K562 (cell line): ENCODE measurements around the gene TCF12. TPM values are rescaled to one million over a fixed set of nuclear protein-coding genes. Genes with fewer than 3 reads are reported as not detected.

Experiments used
- ATAC-seq: fragments of 200-7000 bp; cut with Tn5 transposase; 3 replicates; pipeline ENCODE4 v1.9.1; 2020; ENCODE audit warnings: moderate library complexity
- BruUV-seq: library from RNA; stranded (reverse); fragments of 400-500 nt; replicated peaks from 2 replicates; lab custom pipeline; 2021; lab: Mats Ljungman, UMichigan
- CTCF ChIA-PET: fragments of 300-600 bp; formaldehyde crosslinking; extraction: SDS; loops from one replicate; lab custom pipeline; 2021; ENCODE audit warnings: low intra/inter-chr PET ratio; lab: Yijun Ruan, JAX
- POLR2A ChIA-PET: fragments of 300-600, 350-650 bp; sonication (Branson Sonifier 250); formaldehyde crosslinking; extraction: SDS; loops from one replicate; lab custom pipeline; 2021; ENCODE audit warnings: antibody characterized with exemption, inconsistent platforms; lab: Yijun Ruan, JAX
- DNase-seq, 4 experiments: peaks; one replicate each; pipeline versions ENCODE4 v3.0.0 to v3.0.0-alpha.2; 2011 to 2018; ENCODE audit warnings: low spot score in 3 of 4, mixed read lengths in 3 of 4; ENCODE audit errors: extremely low read depth in 1 of 4
- FAIRE-seq: peaks from 2 replicates; lab custom pipeline; 2011; peaks lifted over from hg19 to GRCh38; lab: Jason Lieb, UNC
- H2AFZ ChIP-seq: 2 replicates; pipeline ENCODE4 v1.6.0; 2011; ENCODE audit warnings: low read depth, low read length, control low read depth, inconsistent platforms
- H3K27ac ChIP-seq: fragments of 200-600 bp; 3 replicates; pipeline ENCODE4 v1.8.0; 2011; ENCODE audit warnings: low read depth, mild to moderate bottlenecking, control low read depth, inconsistent platforms, low read length, moderate library complexity, mixed read lengths; ENCODE audit errors: extremely low read depth
- H3K27me3 ChIP-seq, 2 experiments: fragments of 300-600 bp in 1 of 2; 2 replicates in 1 of 2; 3 replicates in 1 of 2; pipeline versions ENCODE4 v1.6.0 to v1.8.0; 2011; ENCODE audit warnings: inconsistent platforms in 2 of 2, low read length in 2 of 2, mild to moderate bottlenecking in 1 of 2, mixed read lengths in 1 of 2, moderate library complexity in 1 of 2; ENCODE audit not compliant: control insufficient read depth in 2 of 2, insufficient read depth in 2 of 2
- H3K36me3 ChIP-seq: fragments of 300-600 bp; 3 replicates; pipeline ENCODE4 v1.8.0; 2011; ENCODE audit warnings: mild to moderate bottlenecking, low read length, inconsistent platforms; ENCODE audit not compliant: control insufficient read depth, insufficient read depth
- H3K4me1 ChIP-seq, 2 experiments: fragments of 200-600 bp in 1 of 2; replicated peaks in 1 of 2; 2 replicates in 1 of 2; 3 replicates in 1 of 2; pipeline versions ENCODE4 v1.5.1 to v1.8.0; 2011; ENCODE audit warnings: inconsistent platforms in 2 of 2, low read length in 2 of 2, mild to moderate bottlenecking in 1 of 2, mixed read lengths in 1 of 2, moderate library complexity in 1 of 2; ENCODE audit not compliant: control insufficient read depth in 2 of 2, insufficient read depth in 2 of 2
- H3K4me2 ChIP-seq: 2 replicates; pipeline ENCODE4 v1.6.1; 2011; ENCODE audit warnings: low read length, control low read depth, inconsistent platforms, mixed read lengths; ENCODE audit not compliant: insufficient read depth
- H3K4me3 ChIP-seq: fragments of 200-600 bp; sonication (generic), shearing (Covaris generic); 2 replicates; pipeline ENCODE4 v1.5.1; 2016; ENCODE audit warnings: control low read depth, inconsistent platforms
- H3K79me2 ChIP-seq: fragments of 200-600 bp; 3 replicates; pipeline ENCODE4 v1.8.0; 2011; ENCODE audit warnings: low read length, inconsistent platforms; ENCODE audit not compliant: control insufficient read depth, insufficient read depth
- H3K9ac ChIP-seq, 2 experiments: 2 replicates each; pipeline versions ENCODE4 v1.6.0 to v1.6.1; 2011; ENCODE audit warnings: low read depth in 2 of 2, low read length in 2 of 2, control low read depth in 1 of 2, inconsistent platforms in 1 of 2, mild to moderate bottlenecking in 1 of 2, mixed read lengths in 1 of 2; ENCODE audit not compliant: insufficient read depth in 1 of 2
- H3K9me1 ChIP-seq: one replicate; pipeline ENCODE4 v1.6.0; 2011; ENCODE audit warnings: inconsistent platforms, mild to moderate bottlenecking, low read length, moderate library complexity; ENCODE audit not compliant: control insufficient read depth, insufficient read depth
- H3K9me3 ChIP-seq: replicated peaks from 2 replicates; pipeline ENCODE4 v1.5.1; 2011; ENCODE audit warnings: low read depth, low read length, inconsistent platforms; ENCODE audit not compliant: control insufficient read depth, insufficient read depth
- H4K20me1 ChIP-seq: replicated peaks from 2 replicates; pipeline ENCODE4 v1.6.1; 2011; ENCODE audit warnings: low read length, inconsistent platforms, mixed read lengths; ENCODE audit not compliant: control insufficient read depth, insufficient read depth
- MNT ChIP-seq, 2 experiments: fragments of 450-650 bp; conservative IDR thresholded peaks; 2 replicates each; pipeline ENCODE4 v1.6.1; 2017; ENCODE audit warnings: mild to moderate bottlenecking in 2 of 2, moderate library complexity in 2 of 2
- PRDM10 ChIP-seq: fragments of 450-650 bp; IDR thresholded peaks from 2 replicates; pipeline ENCODE4 v1.6.1; 2018; ENCODE audit not compliant: partially characterized antibody
- SIN3A ChIP-seq, 2 experiments: fragments of 150-350 bp in 1 of 2; IDR thresholded peaks; 2 replicates each; pipeline ENCODE4 v1.6.1; 2011 to 2016; ENCODE audit warnings: borderline replicate concordance in 2 of 2, low read depth in 2 of 2, low read length in 2 of 2, mild to moderate bottlenecking in 2 of 2, moderate library complexity in 2 of 2; ENCODE audit not compliant: control insufficient read depth in 1 of 2
- YY1 ChIP-seq, 3 experiments: IDR thresholded peaks; 2 replicates each; pipeline ENCODE4 v1.6.1; 2011; ENCODE audit warnings: low read length in 2 of 3, mild to moderate bottlenecking in 2 of 3, moderate library complexity in 2 of 3, borderline replicate concordance in 1 of 3, control low read depth in 1 of 3, low read depth in 1 of 3; ENCODE audit not compliant: insufficient read depth in 3 of 3, insufficient replicate concordance in 2 of 3, control insufficient read depth in 1 of 3, insufficient read length in 1 of 3; ENCODE audit errors: extremely low read depth in 1 of 3
- ZNF175 ChIP-seq: fragments of 200-800 bp; sonication (Bioruptor generic); IDR thresholded peaks from 2 replicates; pipeline ENCODE4 v1.6.1; 2016; ENCODE audit warnings: low read depth, mild to moderate bottlenecking, missing genetic modification characterization, missing compliant biosample characterization
- ZNF592 ChIP-seq: fragments of 450-650 bp; IDR thresholded peaks from 2 replicates; pipeline ENCODE4 v1.6.1; 2017; ENCODE audit warnings: antibody characterized with exemption, mild to moderate bottlenecking
- WGBS: fragments of 100-300 bp; shearing (Covaris generic); methylation state at CpG from one replicate; pipeline ENCODE4 v1.1.6; 2016; ENCODE audit warnings: low coverage, mixed read lengths; ENCODE audit not compliant: insufficient coverage; ENCODE audit errors: missing lambda C conversion rate; 5-methylcytosine and 5-hydroxymethylcytosine counted together
- in situ Hi-C: fragments of 300-500 bp; cut with MboI; formaldehyde crosslinking; loops from 4 replicates; pipeline ENCODE4 v1.15.0; 2018; ENCODE audit warnings: inconsistent platforms, mixed read lengths
- intact Hi-C: fragments of 100-400 bp; cut with micrococcal nuclease; formaldehyde crosslinking; loops from 2 replicates; pipeline ENCODE4 v1.14.2; 2022
- polyA plus RNA-seq, 8 experiments: library from polyadenylated mRNA; depleted of rRNA in 4 of 8; stranded (reverse) in 5 of 8; unstranded in 3 of 8; fragments of >200 nt; fragmentation: Nextera tagmentation in 2 of 8; fragmentation: Illumina TruSeq in 1 of 8; extraction: Ambion mirVana in 2 of 8; extraction: Trizol in 1 of 8; gene quantifications; 2 replicates each; pipeline versions ENCODE4 v1.2.1 to v1.2.3, GENCODE V29; 2011 to 2014; ENCODE audit warnings: inconsistent platforms in 1 of 8, missing spikeins in 1 of 8
- total RNA-seq, 7 experiments: library from RNA; depleted of rRNA in 6 of 7; stranded (reverse); fragments of >200 nt in 6 of 7; fragmentation: Illumina TruSeq in 2 of 7; extraction: Trizol in 2 of 7; gene quantifications; 2 replicates each; pipeline versions ENCODE4 v1.2.1 to v1.2.3, GENCODE V29; 2011 to 2021; ENCODE audit warnings: low replicate concordance in 1 of 7

The TCF12 gene
- total and polyA plus RNA-seq, 9 of the 15 experiments (the other 6 are each of a cell fraction or from before 2014, with no cell fraction given) = 10.5 to 132 (median 52.9) TPM

GRCh38 chr15:56916825-56917477 lies 1.5 kb upstream of the TCF12 start (continued):
- 0 out of 4 replicates have a peak, but pooled peaks of 1 of the 2 experiments have one; percentile 25 for TF ChIP-seq MNT (conservative IDR thresholded peaks at IDR 0.05)

GRCh38 chr15:56917652-56918045 lies 795 bp upstream of the TCF12 start:
- Histone ChIP-seq H4K20me1 (no peaks in the 10 kb centered on the region), H3K27ac (peak overlapping the region; percentile 92), H3K9me3 (0 out of 2 replicates have a peak, but pooled peaks cover 2% of the 10 kb centered on the region), H3K4me1 (peaks cover 3 to 20% of the 10 kb centered on the region in 2 experiments; a peak in 4 of 5 replicates), H3K9me1 (no peaks in the 10 kb centered on the region), H3K79me2 (peaks cover 51% of the 10 kb centered on the region), H2AFZ (peak overlapping the region; percentile 84), H3K4me2 (peak overlapping the region; percentile 82), H3K4me3 (peak overlapping the region; percentile 88), H3K9ac (peak overlapping the region; percentile 86 to 98), H3K36me3 (peaks cover 12% of the 10 kb centered on the region; the same call in 2 of the 3 replicates), H3K27me3 (no peaks in the 10 kb centered on the region)
- WGBS = 0% methylated on average over 9 of the region's 9 CpGs
- ChIA-PET CTCF (interaction anchor here (1.1 kb wide), 1 partner anchor 296 kb away, joined by 3 read pairs; no protein-coding TSS in a partner anchor), POLR2A (interaction anchor here (0.6 to 2.3 kb wide), 12 partner anchors 11 to 417 kb away, joined by 3 to 26 read pairs (median 3); no protein-coding TSS in a partner anchor)
- BruUV-seq = no TSS peak
- no peak for FAIRE-seq
- DNase-seq = peak in 1 of 4 experiments; percentile 53
- in situ Hi-C loops (loop anchor here (10.0 kb wide), 1 partner anchor 387 kb away; no protein-coding TSS in a partner anchor), intact Hi-C loops (loop anchor here (1.0 to 5.0 kb wide), 5 partner anchors 30 to 389 kb away; no protein-coding TSS in a partner anchor)
- peak; percentile 18 for ATAC-seq
- TF ChIP-seq SIN3A (IDR thresholded peaks at IDR 0.05; ENCODE audit: borderline replicate concordance in 2 of 2, control insufficient read depth in 1 of 2, low read depth in 2 of 2, low read length in 2 of 2) = peak in 1 of 2 experiments; percentile 6; a peak in 1 of 4 replicates
- TF ChIP-seq PRDM10 = peak; percentile 29
- peak in 1 of 3 experiments; percentile 87 for TF ChIP-seq YY1 (IDR thresholded peaks at IDR 0.05; ENCODE audit: borderline replicate concordance in 1 of 3, control insufficient read depth in 1 of 3, extremely low read depth in 1 of 3, insufficient read depth in 3 of 3, insufficient read length in 1 of 3, insufficient replicate concordance in 2 of 3, low read depth in 1 of 3, low read length in 2 of 3)
- TF ChIP-seq ZNF592 = peak; percentile 76
- TF ChIP-seq ZNF175 (CRISPR knock-in tag) = 0 out of 2 replicates have a peak, but pooled peaks have one; percentile 49
